Breast epithelium (tissue), 3 donors: Measurements from ENCODE around the gene ABCE1.

Experiments used
- POLR2A ChIP-seq: fragments of 450-650 bp; IDR thresholded peaks from one replicate; pipeline ENCODE4 v1.6.1; 2016; ENCODE audit warnings: antibody characterized with exemption, mild to moderate bottlenecking, moderate library complexity
- POLR2AphosphoS5 ChIP-seq, 3 donors: sonication (generic); formaldehyde crosslinking; IDR thresholded peaks; one replicate each; pipeline ENCODE4 v1.6.1; 2017; ENCODE audit warnings: antibody characterized with exemption in 3 of 3

DNA sequence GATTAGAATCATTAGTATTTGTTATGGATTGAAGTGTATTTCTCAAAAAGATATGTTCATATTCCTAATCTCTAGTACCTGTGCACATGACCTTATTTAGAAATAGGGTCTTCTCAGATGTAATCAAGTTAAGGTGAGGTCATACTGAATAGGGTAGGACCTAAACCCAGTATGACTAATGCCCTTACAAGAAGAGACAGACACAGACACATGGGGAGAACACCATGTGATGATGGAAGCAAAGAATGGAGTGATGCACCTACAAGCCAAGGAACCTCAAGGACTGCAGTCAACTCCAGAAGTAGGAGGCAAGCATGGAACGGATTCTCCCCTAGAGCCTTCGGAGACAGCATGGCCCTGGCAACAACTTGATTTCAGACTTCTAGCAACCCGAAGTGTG lies 50.9 kb downstream of the ABCE1 start:
- TF ChIP-seq POLR2A (no peak), POLR2AphosphoS5 (IDR thresholded peaks at IDR 0.05) (no peak)
